Stimulated activated CD8-positive, alpha-beta memory T cell treated with anti-CD3 and anti-CD28 coated beads, Interleukin-7, amount 100 ng/mL, for 4 hours (primary cell): Measurements from ENCODE around the gene KSR2.

ENCODE experiments used
- DNase-seq, 2 donors: peaks; one replicate each; pipeline ENCODE4 v3.0.0-alpha.2; 2020; ENCODE audit warnings: low read depth in 2 of 2

Gene KSR2

DNA sequence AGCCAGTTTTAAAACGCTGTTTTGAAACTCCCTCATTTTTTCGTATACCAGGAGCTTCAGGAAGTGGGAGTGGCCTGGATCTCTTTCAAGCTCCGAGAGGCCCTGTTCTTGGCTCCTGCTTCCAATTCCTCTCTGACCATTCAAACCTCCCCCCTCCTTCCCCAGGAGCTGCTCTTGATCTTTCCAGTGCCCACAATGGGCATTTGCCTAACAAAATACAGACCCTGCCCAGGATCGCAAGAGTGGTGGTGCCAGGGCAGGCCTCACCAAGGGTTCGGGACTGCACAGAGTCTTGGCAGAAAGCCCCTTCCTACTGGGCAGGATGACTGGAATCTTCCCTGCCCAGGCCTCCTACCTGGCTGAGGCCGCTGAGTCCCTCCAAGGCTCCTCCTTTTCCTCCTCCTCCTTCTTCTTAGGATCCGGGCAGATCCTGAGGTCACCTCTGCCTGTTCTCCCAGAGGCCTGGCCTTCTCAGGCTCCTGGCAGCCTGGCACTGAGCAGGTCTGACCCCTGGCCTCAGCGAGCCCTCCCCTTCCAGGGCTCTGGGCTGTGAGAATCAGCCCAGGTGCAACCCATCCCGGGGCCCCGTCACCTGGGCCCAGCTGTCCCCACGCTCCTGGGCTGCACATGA is 560.5 kb downstream of the KSR2 start:
- no peak for DNase-seq

GRCh38 chr12:117404940-117405339 is 563.9 kb downstream of the KSR2 start:
- DNase-seq: no peak

- DNase-seq: no peak
These were observed 564.5 kb downstream of the KSR2 start for GRCh38 chr12:117404203-117404853.

GRCh38 chr12:117403586-117404139 is 565.1 kb downstream of the KSR2 start:
- DNase-seq: no peak
